Neutrophil (primary cell): ENCODE results near the gene MAP2K5.

Experiments
- H3K27ac ChIP-seq: fragments of 200-600 bp; sonication (generic); 2 replicates; pipeline ENCODE4 v1.5.1; 2016; ENCODE audit warnings: mild to moderate bottlenecking, moderate library complexity
- H3K27me3 ChIP-seq: fragments of 200-600 bp; sonication (generic); 2 replicates; pipeline ENCODE4 v1.6.0; 2016; ENCODE audit warnings: mild to moderate bottlenecking
- H3K36me3 ChIP-seq: fragments of 200-600 bp; sonication (generic); 2 replicates; pipeline ENCODE4 v1.5.1; 2017
- H3K4me1 ChIP-seq, 2 experiments: fragments of 200-600 bp in 1 of 2; sonication (generic) in 1 of 2; 1 replicate in 1 of 2; 2 replicates in 1 of 2; pipeline versions ENCODE4 v1.5.1 to v1.6.1; 2013 to 2016; ENCODE audit warnings: low read depth in 1 of 2, low read length in 1 of 2, mild to moderate bottlenecking in 1 of 2, moderate library complexity in 1 of 2; ENCODE audit not compliant: control insufficient read depth in 1 of 2, insufficient read depth in 1 of 2
- H3K4me3 ChIP-seq, 2 experiments: fragments of 200-600 bp in 1 of 2; sonication (generic) in 1 of 2; 1 replicate in 1 of 2; 2 replicates in 1 of 2; pipeline ENCODE4 v1.5.1; 2013 to 2016; ENCODE audit warnings: low read depth in 1 of 2, low read length in 1 of 2, mild to moderate bottlenecking in 1 of 2, moderate library complexity in 1 of 2
- H3K9me3 ChIP-seq: fragments of 200-600 bp; sonication (generic); 2 replicates; pipeline ENCODE4 v1.5.1; 2016
- TF ChIP-seq, protein P1 (sequence below): fragments of 200-600 bp; sonication (generic); IDR thresholded peaks from 2 replicates; pipeline ENCODE4 v1.5.1; 2016; ENCODE audit warnings: antibody characterized with exemption

MAP2K5 gene

DNA sequence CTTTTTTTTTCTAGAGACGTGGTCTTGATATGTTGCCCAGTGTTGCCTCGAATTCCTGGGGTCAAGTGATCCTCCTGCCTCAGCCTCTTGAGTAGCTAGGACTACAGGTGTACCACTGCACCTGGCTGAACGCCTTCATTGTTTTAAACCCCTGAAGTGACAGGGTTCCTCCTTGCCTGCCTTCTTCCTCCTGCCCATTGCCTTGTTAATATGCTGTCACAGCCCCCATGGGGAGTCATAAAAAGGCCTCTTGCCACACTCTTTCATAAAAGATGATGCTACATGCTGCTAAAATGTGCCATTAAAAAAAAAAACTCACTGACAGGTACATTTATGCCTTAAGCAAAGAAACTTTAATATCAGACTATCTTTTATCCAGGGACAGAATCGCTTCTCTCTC lies 166.0 kb downstream of the MAP2K5 start:
- TF ChIP-seq, protein P1, sequence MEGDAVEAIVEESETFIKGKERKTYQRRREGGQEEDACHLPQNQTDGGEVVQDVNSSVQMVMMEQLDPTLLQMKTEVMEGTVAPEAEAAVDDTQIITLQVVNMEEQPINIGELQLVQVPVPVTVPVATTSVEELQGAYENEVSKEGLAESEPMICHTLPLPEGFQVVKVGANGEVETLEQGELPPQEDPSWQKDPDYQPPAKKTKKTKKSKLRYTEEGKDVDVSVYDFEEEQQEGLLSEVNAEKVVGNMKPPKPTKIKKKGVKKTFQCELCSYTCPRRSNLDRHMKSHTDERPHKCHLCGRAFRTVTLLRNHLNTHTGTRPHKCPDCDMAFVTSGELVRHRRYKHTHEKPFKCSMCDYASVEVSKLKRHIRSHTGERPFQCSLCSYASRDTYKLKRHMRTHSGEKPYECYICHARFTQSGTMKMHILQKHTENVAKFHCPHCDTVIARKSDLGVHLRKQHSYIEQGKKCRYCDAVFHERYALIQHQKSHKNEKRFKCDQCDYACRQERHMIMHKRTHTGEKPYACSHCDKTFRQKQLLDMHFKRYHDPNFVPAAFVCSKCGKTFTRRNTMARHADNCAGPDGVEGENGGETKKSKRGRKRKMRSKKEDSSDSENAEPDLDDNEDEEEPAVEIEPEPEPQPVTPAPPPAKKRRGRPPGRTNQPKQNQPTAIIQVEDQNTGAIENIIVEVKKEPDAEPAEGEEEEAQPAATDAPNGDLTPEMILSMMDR, result no peak
- Histone ChIP-seq H3K27ac (no peak overlapping the region), H3K9me3 (no peaks in the 10 kb centered on the region)

DNA sequence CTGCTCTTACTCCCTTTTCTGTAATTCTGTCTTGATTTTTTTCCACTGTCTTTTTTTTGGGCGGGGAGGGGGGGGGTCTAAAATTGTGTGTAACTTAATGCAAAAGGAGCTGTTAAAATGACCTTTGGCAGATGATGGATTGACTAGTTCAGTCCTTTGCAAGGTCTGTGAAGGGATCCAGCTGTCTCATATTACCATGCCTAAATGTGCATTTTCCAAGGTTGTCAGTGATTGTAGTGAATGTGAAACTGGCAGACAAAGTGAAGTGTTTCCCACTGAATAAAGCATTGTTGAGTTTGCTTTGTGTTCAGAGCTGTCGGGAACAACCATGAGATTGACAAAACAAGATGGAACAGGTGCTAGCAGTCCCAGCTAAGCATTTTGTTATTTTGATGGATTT lies 172.7 kb downstream of the MAP2K5 start:
- Histone ChIP-seq H3K27me3 (no peaks in the 10 kb centered on the region), H3K4me1 (no peaks in the 10 kb centered on the region), H3K27ac (no peak overlapping the region), H3K9me3 (no peaks in the 10 kb centered on the region), H3K36me3 (no peaks in the 10 kb centered on the region), H3K4me3 (no peak overlapping the region)
- TF ChIP-seq, protein P1, result no peak

More for the DNA sequence above, 166.0 kb downstream of the MAP2K5 start:
- Histone ChIP-seq H3K27me3 (no peaks in the 10 kb centered on the region), H3K4me3 (no peak overlapping the region), H3K4me1 (no peaks in the 10 kb centered on the region), H3K36me3 (no peaks in the 10 kb centered on the region)

DNA sequence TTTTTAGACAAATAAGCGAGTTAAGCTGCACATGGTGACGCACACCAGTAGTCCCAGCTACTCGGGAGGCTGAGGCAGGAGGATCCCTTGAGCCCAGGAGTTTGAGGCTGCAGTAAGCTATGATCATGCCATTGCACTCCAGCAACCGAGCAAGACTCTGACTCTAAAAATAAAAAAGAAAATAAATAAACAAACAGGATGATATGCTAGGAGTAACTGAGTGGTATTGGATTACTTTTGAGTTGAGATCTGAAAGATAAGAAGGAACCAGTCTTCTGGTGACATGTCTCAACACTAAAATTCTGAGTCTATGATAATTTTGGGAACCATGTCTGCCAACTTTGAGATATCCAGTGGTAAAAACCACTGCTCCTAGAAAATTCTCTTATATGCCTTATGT lies 173.7 kb downstream of the MAP2K5 start:
- TF ChIP-seq, protein P1, result no peak
- no peak overlapping the region for H3K27ac ChIP-seq
- no peak overlapping the region for H3K4me3 ChIP-seq
- no peaks in the 10 kb centered on the region for H3K27me3 ChIP-seq
- no peaks in the 10 kb centered on the region for H3K9me3 ChIP-seq
- H3K4me1 ChIP-seq, result peaks cover 0 to 5% of the 10 kb centered on the region in 2 experiments
- no peaks in the 10 kb centered on the region for H3K36me3 ChIP-seq

DNA sequence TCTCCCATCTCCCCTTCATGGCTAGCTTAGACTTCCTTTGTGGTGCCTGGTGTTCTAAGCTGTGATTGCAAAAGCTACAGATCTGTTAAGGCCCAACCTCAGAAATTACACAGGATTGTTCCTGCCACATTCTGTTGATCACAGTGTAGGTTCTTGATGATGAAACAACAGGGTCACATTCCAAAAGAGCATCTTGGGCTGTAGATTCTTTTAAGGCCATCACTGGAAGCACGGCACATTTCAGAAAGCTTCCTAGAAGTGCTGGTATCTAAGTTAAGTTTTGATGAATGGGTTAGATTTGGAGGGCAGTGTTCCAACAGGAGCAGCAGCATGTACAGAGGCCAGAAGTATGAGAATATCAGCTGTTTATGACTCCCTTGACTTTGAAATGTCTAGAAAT lies 175.3 kb downstream of the MAP2K5 start:
- TF ChIP-seq, protein P1, result no peak
- no peak overlapping the region for H3K27ac ChIP-seq
- H3K4me1 ChIP-seq, result peaks cover 0 to 5% of the 10 kb centered on the region in 2 experiments
- no peaks in the 10 kb centered on the region for H3K27me3 ChIP-seq
- no peak overlapping the region for H3K4me3 ChIP-seq
- no peaks in the 10 kb centered on the region for H3K36me3 ChIP-seq
- H3K9me3 ChIP-seq, result no peaks in the 10 kb centered on the region

DNA sequence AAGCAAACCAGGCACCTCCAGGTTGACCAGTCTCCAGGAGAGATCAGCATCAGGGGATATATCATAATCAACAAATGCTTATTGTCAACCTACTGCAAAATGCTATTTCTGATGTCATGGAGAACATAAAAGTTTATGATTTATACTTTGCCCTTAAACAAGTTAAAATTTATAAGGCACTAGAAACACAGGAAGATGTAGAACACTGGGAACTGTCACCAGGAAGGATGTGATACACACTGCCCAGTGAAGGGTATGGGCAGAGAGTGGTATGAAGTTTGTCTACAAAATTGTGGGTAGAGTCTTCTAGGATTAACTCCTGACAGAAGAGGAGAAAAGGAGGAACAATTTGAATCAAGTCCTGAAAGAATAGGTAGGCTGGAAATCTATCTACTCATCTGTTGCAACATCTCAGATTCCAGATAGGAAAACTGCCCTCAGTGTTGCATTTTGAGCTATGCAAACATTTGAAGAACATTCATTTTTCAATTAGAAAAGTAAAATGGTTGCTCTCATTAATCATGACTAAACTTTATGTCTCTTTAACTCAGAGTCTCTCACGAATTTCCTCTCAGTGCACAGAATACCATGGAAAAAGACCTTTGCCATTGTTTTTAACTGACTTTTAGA lies 176.9 kb downstream of the MAP2K5 start:
- no peak overlapping the region for H3K27ac ChIP-seq
- TF ChIP-seq, protein P1, result no peak
- no peaks in the 10 kb centered on the region for H3K36me3 ChIP-seq
- H3K9me3 ChIP-seq, result no peaks in the 10 kb centered on the region
- H3K4me1 ChIP-seq, result peaks cover under 1 to 5% of the 10 kb centered on the region in 2 experiments
- no peaks in the 10 kb centered on the region for H3K27me3 ChIP-seq
- no peak overlapping the region for H3K4me3 ChIP-seq
